Neural progenitor cell (in vitro differentiated cells): ENCODE data around the gene HOXA5. TPM values are rescaled to one million over a fixed set of nuclear protein-coding genes. Genes with fewer than 3 reads are reported as not detected.

ENCODE experiments used
- DNase-seq: peaks from one replicate; pipeline ENCODE4 v3.0.0-alpha.2; 2016; ENCODE audit warnings: low spot score
- H2AFZ ChIP-seq: fragments of 200-600 bp; sonication (generic); replicated peaks from 2 replicates; pipeline ENCODE4 v1.6.1; 2016; ENCODE audit warnings: antibody characterized with exemption
- H3F3A ChIP-seq: fragments of 200-600 bp; sonication (generic); 2 replicates; pipeline ENCODE4 v1.6.1; 2016; ENCODE audit warnings: antibody characterized with exemption, low read depth
- H3K27ac ChIP-seq: fragments of 200-600 bp; sonication (generic); 2 replicates; pipeline ENCODE4 v1.5.1; 2016; ENCODE audit warnings: mild to moderate bottlenecking
- H3K27me3 ChIP-seq: fragments of 200-600 bp; sonication (generic); 2 replicates; pipeline ENCODE4 v1.6.1; 2016; ENCODE audit warnings: mild to moderate bottlenecking, moderate library complexity
- H3K36me3 ChIP-seq: fragments of 200-600 bp; sonication (generic); 2 replicates; pipeline ENCODE4 v1.5.1; 2016
- H3K4me1 ChIP-seq: fragments of 200-600 bp; sonication (generic); 2 replicates; pipeline ENCODE4 v1.6.1; 2016; ENCODE audit warnings: mixed run types
- H3K4me2 ChIP-seq: fragments of 200-600 bp; sonication (generic); 2 replicates; pipeline ENCODE4 v1.6.1; 2016
- H3K4me3 ChIP-seq: fragments of 200-600 bp; sonication (generic); 2 replicates; pipeline ENCODE4 v1.5.1; 2016
- H3K79me2 ChIP-seq: fragments of 200-600 bp; sonication (generic); 2 replicates; pipeline ENCODE4 v1.6.1; 2016; ENCODE audit warnings: low read depth
- H3K9ac ChIP-seq: fragments of 200-600 bp; sonication (generic); 2 replicates; pipeline ENCODE4 v1.6.1; 2016
- H3K9me3 ChIP-seq: fragments of 200-600 bp; sonication (generic); 2 replicates; pipeline ENCODE4 v1.5.1; 2016; ENCODE audit warnings: low read depth
- H4K20me1 ChIP-seq: fragments of 200-600 bp; sonication (generic); 2 replicates; pipeline ENCODE4 v1.6.1; 2016; ENCODE audit warnings: low read depth
- H3K27ac Mint-ChIP-seq: 3 replicates; pipeline ENCODE4 v1.8.0; 2021; ENCODE audit warnings: mixed read lengths
- H3K27me3 Mint-ChIP-seq: 2 replicates; pipeline ENCODE4 v1.8.0; 2022; ENCODE audit warnings: low read depth, mild to moderate bottlenecking, inconsistent platforms, moderate library complexity, mixed read lengths; ENCODE audit not compliant: insufficient read depth
- H3K36me3 Mint-ChIP-seq: 3 replicates; pipeline ENCODE4 v1.8.0; 2021; ENCODE audit warnings: mixed read lengths
- H3K4me1 Mint-ChIP-seq: 3 replicates; pipeline ENCODE4 v1.8.0; 2021; ENCODE audit warnings: mixed read lengths
- H3K4me3 Mint-ChIP-seq: 3 replicates; pipeline ENCODE4 v1.8.0; 2021; ENCODE audit warnings: mild to moderate bottlenecking, moderate library complexity, mixed read lengths
- H3K9me3 Mint-ChIP-seq: 3 replicates; pipeline ENCODE4 v1.8.0; 2020; ENCODE audit warnings: mixed read lengths
- CTCF ChIP-seq: fragments of 200-600 bp; sonication (generic); IDR thresholded peaks from 2 replicates; pipeline ENCODE4 v1.5.1; 2017; ENCODE audit warnings: antibody characterized with exemption, mild to moderate bottlenecking
- EZH2 ChIP-seq: fragments of 200-600 bp; sonication (generic); IDR thresholded peaks from 2 replicates; pipeline ENCODE4 v1.6.1; 2017; ENCODE audit warnings: antibody characterized with exemption, mild to moderate bottlenecking, moderate library complexity
- EZH2phosphoT487 ChIP-seq: fragments of 200-600 bp; sonication (generic); IDR thresholded peaks from 2 replicates; pipeline ENCODE4 v1.6.1; 2017; ENCODE audit warnings: antibody characterized with exemption
- total RNA-seq: library from RNA; depleted of rRNA; stranded (reverse); fragments of >200 nt; gene quantifications from 2 replicates; pipeline ENCODE4 v1.2.3, GENCODE V29; 2015; ENCODE audit warnings: low replicate concordance

Gene HOXA5
- total RNA-seq, 1 donor from 2014 or later: not detected

- H3K4me3 Mint-ChIP-seq: no peak overlapping the region
- DNase-seq: no peak
- peaks cover 3% of the 10 kb centered on the region for H3K9me3 Mint-ChIP-seq
- H3K4me2 ChIP-seq: no peak overlapping the region
- peaks cover 90% of the 10 kb centered on the region for H3K27me3 Mint-ChIP-seq
- no peak overlapping the region for H3K9ac ChIP-seq
- no peaks in the 10 kb centered on the region for H3K4me1 Mint-ChIP-seq
- no peaks in the 10 kb centered on the region for H3K9me3 ChIP-seq
- H3K79me2 ChIP-seq: no peaks in the 10 kb centered on the region
- H4K20me1 ChIP-seq: peaks cover 55% of the 10 kb centered on the region
- H3K27ac Mint-ChIP-seq: no peak overlapping the region
- no peak overlapping the region for H3K27ac ChIP-seq
- TF ChIP-seq CTCF (no peak), EZH2 (peak; percentile 35), EZH2phosphoT487 (peak; percentile 53)
- no peak overlapping the region for H2AFZ ChIP-seq
- no peaks in the 10 kb centered on the region for H3F3A ChIP-seq
- no peaks in the 10 kb centered on the region for H3K4me1 ChIP-seq
- H3K27me3 ChIP-seq: peaks cover 100% of the 10 kb centered on the region
- H3K36me3 ChIP-seq: no peaks in the 10 kb centered on the region
- H3K36me3 Mint-ChIP-seq: no peaks in the 10 kb centered on the region
- no peak overlapping the region for H3K4me3 ChIP-seq
Observed at GRCh38 chr7:27163288-27164044, 20.0 kb upstream of the HOXA5 start.

GRCh38 chr7:27162561-27163287 is 19.2 kb upstream of the HOXA5 start:
- Mint-ChIP-seq H3K36me3 (peaks cover 2% of the 10 kb centered on the region), H3K4me1 (no peaks in the 10 kb centered on the region), H3K27ac (no peak overlapping the region), H3K27me3 (peaks cover 90% of the 10 kb centered on the region), H3K4me3 (no peak overlapping the region), H3K9me3 (peaks cover 9% of the 10 kb centered on the region)
- Histone ChIP-seq H3F3A (no peaks in the 10 kb centered on the region), H2AFZ (no peak overlapping the region), H3K36me3 (no peaks in the 10 kb centered on the region), H3K9me3 (no peaks in the 10 kb centered on the region), H4K20me1 (peaks cover 55% of the 10 kb centered on the region), H3K79me2 (no peaks in the 10 kb centered on the region), H3K4me1 (no peaks in the 10 kb centered on the region), H3K9ac (no peak overlapping the region), H3K27me3 (peaks cover 100% of the 10 kb centered on the region), H3K4me2 (no peak overlapping the region), H3K27ac (no peak overlapping the region), H3K4me3 (no peak overlapping the region)
- TF ChIP-seq CTCF: no peak
- TF ChIP-seq EZH2phosphoT487: peak; percentile 40
- TF ChIP-seq EZH2: peak; percentile 34
- DNase-seq: no peak

- Histone ChIP-seq H3K27ac (no peak overlapping the region), H3K9ac (no peak overlapping the region), H3K27me3 (peaks cover 100% of the 10 kb centered on the region), H2AFZ (no peak overlapping the region), H4K20me1 (peaks cover 55% of the 10 kb centered on the region), H3F3A (no peaks in the 10 kb centered on the region), H3K9me3 (no peaks in the 10 kb centered on the region), H3K4me2 (no peak overlapping the region), H3K4me1 (no peaks in the 10 kb centered on the region), H3K79me2 (no peaks in the 10 kb centered on the region), H3K36me3 (no peaks in the 10 kb centered on the region), H3K4me3 (no peak overlapping the region)
- Mint-ChIP-seq H3K4me1 (no peaks in the 10 kb centered on the region), H3K27ac (no peak overlapping the region), H3K36me3 (peaks cover 2% of the 10 kb centered on the region), H3K9me3 (peaks cover 12% of the 10 kb centered on the region), H3K4me3 (no peak overlapping the region), H3K27me3 (peaks cover 90% of the 10 kb centered on the region)
- TF ChIP-seq CTCF (no peak), EZH2phosphoT487 (no peak), EZH2 (no peak)
- peak; percentile 50 for DNase-seq
Observed at GRCh38 chr7:27161721-27162560, 18.5 kb upstream of the HOXA5 start.
